DND-41 (cell line): ENCODE data around the gene HCST.

Experiments used
- ATAC-seq: fragments of 200-7000 bp; cut with Tn5 transposase; 3 replicates; pipeline ENCODE4 v1.9.1; 2021; ENCODE audit warnings: low read depth; ENCODE audit not compliant: insufficient read depth
- DNase-seq: peaks from one replicate; pipeline ENCODE4 v3.0.0-alpha.2; 2020
- H2AFZ ChIP-seq: 2 replicates; pipeline ENCODE4 v1.6.0; 2012; ENCODE audit warnings: low read depth, low read length
- H3K27ac ChIP-seq: 2 replicates; pipeline ENCODE4 v1.5.1; 2012; ENCODE audit warnings: low read length, inconsistent platforms
- H3K27me3 ChIP-seq: fragments of 200-600 bp; sonication (generic); 2 replicates; pipeline ENCODE4 v1.6.0; 2012; ENCODE audit warnings: low read length, mild to moderate bottlenecking, inconsistent platforms; ENCODE audit not compliant: insufficient read depth, poor library complexity
- H3K36me3 ChIP-seq: 2 replicates; pipeline ENCODE4 v1.5.1; 2012; ENCODE audit warnings: low read length, inconsistent platforms; ENCODE audit not compliant: insufficient read depth
- H3K4me1 ChIP-seq: 2 replicates; pipeline ENCODE4 v1.5.1; 2012; ENCODE audit warnings: mild to moderate bottlenecking, low read length; ENCODE audit not compliant: insufficient read depth
- H3K4me2 ChIP-seq: 2 replicates; pipeline ENCODE4 v1.6.0; 2012; ENCODE audit warnings: mild to moderate bottlenecking, moderate library complexity, low read length, inconsistent platforms; ENCODE audit not compliant: insufficient read depth
- H3K4me3 ChIP-seq, 2 experiments: fragments of 200-600 bp in 1 of 2; shearing (Covaris generic) in 1 of 2; 2 replicates each; pipeline ENCODE4 v1.5.1; 2012 to 2016; ENCODE audit warnings: inconsistent platforms in 2 of 2, low read length in 2 of 2, mild to moderate bottlenecking in 2 of 2, low read depth in 1 of 2, moderate library complexity in 1 of 2
- H3K79me2 ChIP-seq: 2 replicates; pipeline ENCODE4 v1.6.0; 2012; ENCODE audit warnings: low read length, inconsistent platforms; ENCODE audit not compliant: insufficient read depth
- H3K9ac ChIP-seq: 2 replicates; pipeline ENCODE4 v1.6.0; 2012; ENCODE audit warnings: low read depth, mild to moderate bottlenecking, inconsistent platforms, low read length, moderate library complexity
- H3K9me3 ChIP-seq: 2 replicates; pipeline ENCODE4 v1.5.1; 2012; ENCODE audit warnings: low read length, moderate library complexity, mild to moderate bottlenecking, inconsistent platforms; ENCODE audit not compliant: insufficient read depth, severe bottlenecking
- H4K20me1 ChIP-seq: 2 replicates; pipeline ENCODE4 v1.6.0; 2012; ENCODE audit warnings: low read length; ENCODE audit not compliant: insufficient read depth
- EZH2 ChIP-seq: IDR thresholded peaks from 3 replicates; pipeline ENCODE4 v1.6.1; 2012; ENCODE audit warnings: borderline replicate concordance, low read depth, mild to moderate bottlenecking, moderate library complexity, low read length, inconsistent platforms; ENCODE audit not compliant: severe bottlenecking
- TF ChIP-seq, protein P1 (sequence below): IDR thresholded peaks from 2 replicates; pipeline ENCODE4 v1.5.1; 2012; ENCODE audit warnings: borderline replicate concordance, low read length, moderate library complexity, mild to moderate bottlenecking; ENCODE audit not compliant: poor library complexity, severe bottlenecking; ENCODE audit errors: extremely low read depth

HCST gene

DNA sequence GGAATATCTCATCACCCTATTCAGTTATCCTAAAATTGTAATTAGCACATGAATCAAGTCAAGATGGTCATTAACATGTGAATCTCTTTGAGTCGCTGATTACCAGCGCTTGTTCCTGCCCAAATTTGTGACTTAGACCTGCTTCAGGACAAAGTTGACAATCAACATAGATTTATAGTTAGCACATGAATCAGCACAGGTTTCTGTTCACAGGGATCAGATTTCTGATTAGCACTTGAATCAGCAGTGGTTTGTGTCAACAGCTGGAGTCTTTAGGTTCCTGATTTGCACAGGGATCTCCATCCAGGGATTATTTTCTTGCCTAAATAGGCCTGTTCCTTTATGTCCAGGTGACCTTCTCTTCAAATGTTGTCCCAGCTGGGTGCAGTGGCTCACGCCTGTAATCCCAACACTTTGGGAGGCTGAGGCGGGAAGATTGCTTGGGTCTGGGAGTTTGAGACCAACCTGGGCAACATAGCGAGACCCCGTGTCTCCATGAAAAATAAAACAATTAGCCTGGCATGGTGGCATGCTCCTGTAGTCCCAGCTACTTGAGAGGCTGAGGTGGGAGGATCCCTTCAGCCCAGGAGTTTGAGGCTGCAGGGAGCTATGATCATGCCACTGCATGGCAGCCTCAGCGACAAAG is 30.1 kb downstream of the HCST start:
- H3K27me3 ChIP-seq: no peaks in the 10 kb centered on the region
- peak overlapping the region; percentile 76 for H2AFZ ChIP-seq
- H3K4me3 ChIP-seq: peak overlapping the region in 1 of 2 experiments; percentile 44; a peak in 1 of 4 replicates
- peaks cover 18% of the 10 kb centered on the region for H3K79me2 ChIP-seq
- H3K9ac ChIP-seq: peak overlapping the region; percentile 30; the same call in 1 of the 2 replicates
- H3K9me3 ChIP-seq: no peaks in the 10 kb centered on the region
- no peak for TF ChIP-seq EZH2
- TF ChIP-seq, protein P1, sequence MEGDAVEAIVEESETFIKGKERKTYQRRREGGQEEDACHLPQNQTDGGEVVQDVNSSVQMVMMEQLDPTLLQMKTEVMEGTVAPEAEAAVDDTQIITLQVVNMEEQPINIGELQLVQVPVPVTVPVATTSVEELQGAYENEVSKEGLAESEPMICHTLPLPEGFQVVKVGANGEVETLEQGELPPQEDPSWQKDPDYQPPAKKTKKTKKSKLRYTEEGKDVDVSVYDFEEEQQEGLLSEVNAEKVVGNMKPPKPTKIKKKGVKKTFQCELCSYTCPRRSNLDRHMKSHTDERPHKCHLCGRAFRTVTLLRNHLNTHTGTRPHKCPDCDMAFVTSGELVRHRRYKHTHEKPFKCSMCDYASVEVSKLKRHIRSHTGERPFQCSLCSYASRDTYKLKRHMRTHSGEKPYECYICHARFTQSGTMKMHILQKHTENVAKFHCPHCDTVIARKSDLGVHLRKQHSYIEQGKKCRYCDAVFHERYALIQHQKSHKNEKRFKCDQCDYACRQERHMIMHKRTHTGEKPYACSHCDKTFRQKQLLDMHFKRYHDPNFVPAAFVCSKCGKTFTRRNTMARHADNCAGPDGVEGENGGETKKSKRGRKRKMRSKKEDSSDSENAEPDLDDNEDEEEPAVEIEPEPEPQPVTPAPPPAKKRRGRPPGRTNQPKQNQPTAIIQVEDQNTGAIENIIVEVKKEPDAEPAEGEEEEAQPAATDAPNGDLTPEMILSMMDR: no peak
- no peaks in the 10 kb centered on the region; the same call in 1 of the 2 replicates for H3K36me3 ChIP-seq
- H3K4me2 ChIP-seq: peak overlapping the region; percentile 57; the same call in 1 of the 2 replicates
- no peak for ATAC-seq
- peaks cover 48% of the 10 kb centered on the region for H3K4me1 ChIP-seq
- H4K20me1 ChIP-seq: peaks cover 4% of the 10 kb centered on the region
- H3K27ac ChIP-seq: no peak overlapping the region
- DNase-seq: no peak

DNA sequence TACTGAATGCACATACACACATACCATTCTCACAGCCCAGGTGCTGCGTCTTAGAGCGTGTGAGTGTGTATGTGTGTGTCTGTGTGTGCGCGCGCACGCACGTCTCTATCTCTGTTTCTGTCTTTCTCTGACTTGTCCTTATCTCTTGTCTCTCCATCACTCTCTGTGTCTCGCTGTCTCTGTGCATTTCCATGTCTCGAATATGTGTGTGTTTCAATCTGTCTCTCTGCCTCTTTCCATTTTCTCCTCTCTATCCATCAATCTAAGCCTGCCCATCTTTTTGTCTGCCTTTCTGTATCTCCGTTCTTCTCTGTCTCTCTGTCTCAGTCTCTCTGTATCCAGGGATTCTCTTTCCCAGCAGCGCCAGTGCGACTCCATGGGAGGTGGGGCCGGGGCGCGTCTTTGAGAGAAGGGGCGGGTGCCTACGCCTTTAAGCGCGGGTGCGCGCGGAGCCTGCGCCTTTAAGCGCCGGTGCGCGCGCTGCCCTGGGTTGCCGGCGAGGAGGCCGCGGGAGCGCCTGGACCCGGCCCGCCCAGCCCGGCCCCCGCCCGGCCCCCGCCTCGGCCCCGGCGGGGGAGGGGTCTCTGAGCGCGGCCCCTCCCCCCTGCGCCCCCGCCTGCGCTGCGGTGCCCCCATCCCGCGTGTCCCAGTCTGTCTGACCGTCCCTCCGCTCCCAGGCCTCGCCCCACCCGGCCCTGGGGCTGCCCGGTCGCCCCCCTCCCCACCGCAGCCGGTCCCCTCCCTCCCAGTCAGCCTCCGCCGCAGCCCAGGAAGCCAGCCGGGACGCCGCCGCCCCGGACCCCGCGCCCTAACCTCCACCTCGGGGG is 33.8 kb downstream of the HCST start, which contains the start of gene LRFN3:
Gene LRFN3 (plus strand): TSS at position 464 of the 827 bp plus-strand sequence. CDS start 3,052 bp downstream, outside the sequence.
- Histone ChIP-seq H3K4me1 (peaks cover 53% of the 10 kb centered on the region), H3K9me3 (no peaks in the 10 kb centered on the region), H3K4me3 (peak within 1 kb of the TSS; percentile 67 to 84), H3K4me2 (peak within 1 kb of the TSS; percentile 88), H3K27ac (peak within 1 kb of the TSS; percentile 71), H3K79me2 (peaks cover 33% of the 10 kb centered on the region), H3K27me3 (no peaks in the 10 kb centered on the region), H4K20me1 (peaks cover 20% of the 10 kb centered on the region), H3K36me3 (peaks cover 19% of the 10 kb centered on the region), H3K9ac (peak within 1 kb of the TSS; percentile 88), H2AFZ (peak within 1 kb of the TSS; percentile 91)
- TF ChIP-seq, protein P1: peak; percentile 9
- no peak for TF ChIP-seq EZH2
- ATAC-seq (peak; percentile 44), DNase-seq (peak; percentile 79)

DNA sequence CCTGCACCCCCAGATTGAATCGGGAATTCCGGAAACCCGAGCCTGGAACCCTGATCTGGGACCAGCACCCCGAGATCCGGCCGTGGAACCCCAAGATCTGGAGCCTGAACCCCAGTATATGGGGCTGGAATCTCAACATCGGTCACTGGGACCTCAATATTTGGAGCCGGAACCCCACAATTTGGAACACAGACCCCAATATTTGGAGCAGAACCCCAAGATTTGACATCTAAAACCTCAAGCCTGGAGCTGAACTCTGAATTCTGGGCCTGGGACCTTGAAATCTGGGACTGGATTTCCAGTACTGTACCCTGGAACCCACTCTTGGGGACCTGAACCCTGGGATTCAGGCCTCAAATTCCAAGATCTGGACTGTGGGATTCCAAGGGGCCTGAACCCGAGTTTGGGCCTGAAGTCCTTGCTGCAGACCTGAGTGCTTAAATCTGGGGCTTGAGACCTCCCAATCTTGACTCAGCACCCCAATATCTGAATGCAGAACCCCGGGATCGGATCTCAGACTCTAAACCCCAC is 34.5 kb downstream of the HCST start:
- Histone ChIP-seq H3K79me2 (peaks cover 33% of the 10 kb centered on the region), H2AFZ (peak overlapping the region; percentile 62; the same call in 1 of the 2 replicates), H3K4me3 (peak overlapping the region; percentile 67 to 84), H3K27me3 (no peaks in the 10 kb centered on the region), H3K9ac (peak overlapping the region; percentile 88), H3K4me1 (peaks cover 50% of the 10 kb centered on the region), H3K9me3 (no peaks in the 10 kb centered on the region), H3K4me2 (peak overlapping the region; percentile 88), H3K36me3 (peaks cover 19% of the 10 kb centered on the region), H4K20me1 (peaks cover 20% of the 10 kb centered on the region), H3K27ac (peak overlapping the region; percentile 71)
- DNase-seq: no peak
- TF ChIP-seq, protein P1: no peak
- TF ChIP-seq EZH2: no peak
- no peak for ATAC-seq
